Brain pericyte (primary cell): ENCODE data around the gene LRRK1.

Source experiments
- DNase-seq: peaks from one replicate; pipeline ENCODE4 v3.0.0-alpha.2; 2012; ENCODE audit warnings: low read depth, low spot score

Gene LRRK1

DNA sequence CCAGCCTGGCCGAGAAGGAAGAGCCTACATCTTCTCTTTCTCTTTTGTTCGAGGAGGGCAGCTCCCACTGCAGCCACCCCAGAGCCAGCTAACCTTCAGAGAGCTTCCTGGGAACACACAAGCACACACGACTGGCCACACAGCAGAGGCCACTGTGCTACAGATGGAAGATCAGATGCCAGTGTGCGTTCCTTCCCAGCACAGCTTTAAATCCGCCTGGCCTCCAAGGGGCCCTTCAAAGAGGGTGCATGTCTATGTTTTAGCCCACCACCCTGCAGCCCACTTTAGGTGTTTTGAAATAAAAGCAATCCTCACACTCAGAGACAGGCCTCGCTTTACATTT, 27.2 kb upstream of the LRRK1 start:
- no peak for DNase-seq

GRCh38 chr15:100893261-100893963, 25.7 kb upstream of the LRRK1 start:
- DNase-seq, result no peak

DNA sequence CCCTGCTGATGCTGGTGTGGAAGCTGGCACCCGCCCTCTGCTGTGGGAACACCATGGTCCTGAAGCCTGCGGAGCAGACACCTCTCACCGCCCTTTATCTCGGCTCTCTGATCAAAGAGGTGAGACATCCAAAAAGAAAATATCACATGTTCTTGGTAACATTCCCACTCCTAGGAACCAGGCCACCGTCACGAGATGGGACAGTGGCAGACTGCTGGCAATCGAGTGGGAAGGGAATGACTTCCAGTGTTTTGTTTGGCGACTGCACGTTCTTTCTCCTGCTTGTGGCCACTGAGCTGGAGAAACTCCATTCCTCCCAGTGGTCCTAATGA, 25.2 kb upstream of the LRRK1 start:
- no peak for DNase-seq

GRCh38 chr15:100895721-100896120, 23.4 kb upstream of the LRRK1 start:
- DNase-seq, result no peak

DNA sequence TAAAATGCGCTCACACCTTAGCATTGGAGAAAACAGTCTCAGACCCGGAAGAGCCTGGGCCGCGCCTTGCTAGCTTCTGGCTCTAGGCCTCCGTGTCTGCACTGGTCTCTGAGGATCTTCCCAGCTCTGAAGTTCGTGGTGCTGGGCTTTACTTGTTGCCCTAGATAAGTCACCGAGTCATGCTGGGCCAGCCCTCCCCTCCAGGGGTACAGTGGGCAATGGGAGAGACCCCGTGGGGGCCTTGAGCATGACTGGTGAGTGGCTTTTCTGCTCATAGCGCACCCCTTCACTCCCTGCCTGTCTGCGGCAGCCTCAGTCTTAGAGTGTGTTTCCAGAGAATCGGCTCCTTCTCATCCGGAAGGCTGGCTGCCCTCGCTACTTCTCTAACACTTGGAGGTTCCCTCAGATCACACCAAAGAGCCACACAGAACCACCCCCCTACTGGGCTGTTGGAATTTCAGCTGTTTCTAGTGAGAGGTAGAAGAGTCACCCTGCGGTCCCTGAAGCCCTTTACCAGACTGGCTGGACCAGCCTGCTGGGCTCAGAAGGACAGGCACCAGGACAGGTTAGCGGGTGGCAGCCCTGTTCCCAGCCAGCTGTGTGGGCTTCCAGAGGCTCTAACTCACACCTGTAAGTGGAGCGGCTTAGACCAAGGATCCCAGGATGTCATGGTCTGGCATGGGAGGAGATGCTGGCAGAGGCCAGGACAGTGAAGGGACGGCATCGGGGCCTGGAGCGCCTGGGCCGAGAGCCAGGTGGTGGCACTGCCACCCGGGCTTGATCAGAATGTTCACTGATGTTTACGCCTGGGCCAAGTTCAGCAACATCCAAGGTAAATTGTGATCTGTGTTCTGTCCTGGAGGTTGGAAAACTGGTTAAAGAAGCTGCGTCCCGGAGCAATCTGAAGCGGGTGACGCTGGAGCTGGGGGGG, 21.7 kb upstream of the LRRK1 start:
- DNase-seq, result no peak

DNA sequence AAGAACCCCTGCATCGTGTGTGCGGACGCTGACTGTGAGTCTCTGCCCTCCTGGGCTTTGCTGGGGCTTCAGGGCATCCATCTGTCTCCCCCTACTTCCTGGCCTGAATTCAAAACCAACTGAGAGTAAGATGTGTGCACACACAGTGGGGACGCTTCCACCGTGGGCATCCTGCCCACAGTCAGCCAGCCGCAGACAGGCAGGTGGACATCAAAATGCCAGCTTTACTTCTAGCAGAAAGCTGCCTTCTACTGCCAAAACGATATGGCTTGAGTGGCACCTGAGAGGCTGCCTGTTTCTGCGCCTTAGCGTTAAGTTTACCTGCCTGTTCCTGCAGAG, 21.0 kb upstream of the LRRK1 start:
- DNase-seq, result no peak

- DNase-seq, result no peak
Measured at GRCh38 chr15:100898661-100899462, 20.3 kb upstream of the LRRK1 start.

DNA sequence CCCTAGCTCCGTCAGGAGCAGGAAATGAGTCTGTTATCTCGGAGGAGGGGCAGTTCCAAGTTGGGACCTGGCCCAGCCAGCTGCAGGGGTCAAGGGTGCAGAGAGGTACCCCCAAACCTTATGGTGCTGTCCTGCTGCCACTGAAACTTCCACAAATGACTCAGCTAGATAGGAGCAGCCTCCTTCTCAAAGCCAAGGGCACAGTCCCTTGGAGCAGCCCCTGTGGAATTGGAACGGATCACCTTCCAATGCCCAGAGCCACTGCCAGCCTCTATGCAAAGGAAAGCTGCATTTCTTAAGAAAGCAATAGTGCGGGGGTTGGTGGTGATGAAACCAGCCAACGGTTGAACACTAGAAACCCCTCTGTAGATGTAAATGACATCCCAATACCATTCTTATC, 19.6 kb upstream of the LRRK1 start:
- DNase-seq, result no peak

GRCh38 chr15:100900136-100900794, 18.9 kb upstream of the LRRK1 start:
- no peak for DNase-seq

- DNase-seq, result no peak
Measured at GRCh38 chr15:100900795-100901169, 18.4 kb upstream of the LRRK1 start.

- no peak for DNase-seq
Measured at GRCh38 chr15:100901296-100901695, 17.9 kb upstream of the LRRK1 start.

GRCh38 chr15:100901702-100902435, 17.3 kb upstream of the LRRK1 start:
- DNase-seq, result no peak

DNA sequence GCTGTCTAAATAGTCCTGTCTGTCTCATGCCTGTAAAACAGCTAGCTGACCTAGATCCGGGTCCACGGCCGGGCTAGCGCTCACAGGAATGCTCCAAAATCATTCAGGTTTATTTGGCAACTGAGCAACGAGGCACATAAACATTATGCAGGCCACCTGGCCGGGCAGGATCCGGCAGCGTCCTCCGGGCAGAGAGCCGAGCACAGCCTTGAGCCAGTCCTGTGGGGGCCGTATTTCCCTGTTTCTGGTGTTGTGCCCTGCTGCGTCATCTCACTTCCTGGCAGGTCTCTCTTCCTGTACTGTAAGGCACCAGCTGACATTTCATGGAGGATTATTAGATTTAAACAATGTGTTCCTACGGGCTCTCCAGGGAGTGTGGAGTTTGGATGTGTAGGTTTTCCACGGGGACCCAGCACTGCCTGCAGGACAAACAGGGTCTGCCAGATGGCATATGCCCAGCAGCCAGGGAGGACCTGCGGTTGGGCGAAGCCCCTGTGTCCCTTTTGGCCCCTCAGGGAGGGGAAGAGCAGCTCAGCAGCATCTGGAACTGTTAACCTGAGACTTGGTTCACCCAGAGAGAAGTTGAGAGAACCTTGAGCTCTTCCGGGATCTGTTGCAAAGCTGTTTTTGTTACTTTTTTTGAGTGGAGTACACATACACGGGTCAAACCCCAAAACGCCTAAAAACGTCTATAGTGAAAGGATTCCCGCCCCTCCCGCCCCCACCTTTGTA, 16.6 kb upstream of the LRRK1 start:
- DNase-seq, result peak; percentile 53

GRCh38 chr15:100903168-100903554, 16.0 kb upstream of the LRRK1 start:
- no peak for DNase-seq

- no peak for DNase-seq
Measured at GRCh38 chr15:100905850-100906249, 13.3 kb upstream of the LRRK1 start.

- DNase-seq, result no peak
Measured at GRCh38 chr15:100908466-100908865, 10.7 kb upstream of the LRRK1 start.

GRCh38 chr15:100909565-100909964, 9.6 kb upstream of the LRRK1 start:
- no peak for DNase-seq

DNA sequence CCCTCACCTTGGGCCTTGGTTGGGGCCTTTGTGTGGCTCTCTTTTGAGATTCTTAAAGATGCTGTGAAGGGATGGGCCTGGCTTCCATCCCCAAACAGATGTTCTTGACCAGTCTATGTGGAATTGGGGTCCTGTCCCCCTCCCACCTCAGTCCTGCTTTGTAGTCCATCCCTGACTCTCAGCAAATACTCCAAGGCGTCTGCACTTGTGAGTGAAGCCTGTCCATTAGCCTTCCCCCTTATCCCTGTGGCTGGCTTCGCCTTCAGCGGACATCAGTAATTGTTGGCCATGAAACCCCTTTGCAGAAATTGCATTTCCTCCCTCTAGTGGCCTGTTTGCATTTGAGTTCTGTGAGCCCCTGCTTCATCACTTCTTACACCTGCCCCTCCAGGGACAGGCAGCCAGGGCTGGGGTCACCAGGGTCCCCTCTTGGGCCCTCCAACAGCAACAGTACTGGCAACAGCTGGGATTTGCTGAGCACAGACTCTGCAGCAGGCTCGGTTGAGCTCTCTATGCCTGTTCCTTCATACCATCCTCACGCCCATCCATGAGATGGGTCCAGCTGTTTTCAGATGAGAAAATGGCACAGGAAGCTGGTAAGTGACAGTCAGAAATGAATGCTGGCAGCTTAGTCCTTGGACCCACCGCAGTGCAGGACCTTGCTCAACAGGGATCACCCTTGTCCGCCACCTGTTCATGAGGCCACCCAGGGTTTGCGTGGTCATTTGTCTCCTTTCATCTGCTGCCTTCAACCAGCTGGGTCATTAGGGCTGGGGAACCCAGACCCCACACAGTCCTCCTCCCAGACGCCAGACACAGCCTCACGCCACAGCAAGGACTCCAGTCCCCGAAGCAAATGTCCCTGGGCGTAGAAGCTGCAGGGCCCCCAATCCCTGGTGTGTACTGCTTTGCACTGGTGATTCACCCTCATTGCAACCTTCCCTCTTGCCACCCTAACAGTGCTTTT, 8.9 kb upstream of the LRRK1 start:
- no peak for DNase-seq

DNA sequence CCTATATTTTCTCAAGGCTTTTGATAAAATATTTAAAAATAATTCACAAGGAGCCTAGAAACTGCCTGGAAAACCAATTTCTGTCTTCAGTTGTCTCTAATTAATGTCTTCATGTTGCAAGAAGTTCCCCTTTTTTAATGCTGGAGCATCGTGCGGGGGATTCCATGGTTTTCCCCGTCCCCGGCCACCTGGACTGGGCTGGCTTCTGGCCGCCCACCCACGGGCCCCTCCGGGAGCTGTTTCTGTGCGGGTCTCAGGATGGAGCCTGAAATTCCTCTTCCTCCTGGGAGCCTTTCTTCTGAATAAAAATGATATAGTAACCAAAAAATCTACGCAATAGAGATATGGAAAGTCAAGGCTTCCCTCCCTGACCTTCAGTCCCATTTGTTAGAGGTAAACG, 8.1 kb upstream of the LRRK1 start:
- DNase-seq, result no peak

DNA sequence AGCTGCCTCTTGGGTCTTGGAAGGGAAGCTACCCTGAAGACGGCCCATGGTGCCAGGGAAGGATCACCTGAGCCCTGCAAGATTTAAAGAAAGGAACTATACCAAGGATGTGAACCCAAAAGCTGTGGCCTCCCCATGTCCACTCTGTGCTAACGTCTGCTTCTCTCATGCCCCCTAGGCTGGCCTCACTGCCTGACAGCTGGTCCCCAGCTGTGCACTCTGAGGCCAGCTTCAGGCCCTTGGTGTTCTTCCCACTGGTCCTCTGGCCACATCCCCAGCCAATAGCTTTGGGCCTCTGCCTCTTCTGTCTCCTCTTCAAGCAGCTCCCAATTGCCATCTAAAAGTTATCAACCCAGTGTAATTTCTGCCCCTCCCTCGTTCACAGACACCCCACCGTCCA, 5.2 kb upstream of the LRRK1 start:
- DNase-seq, result no peak
